Activated T-cell treated with anti-CD3 and anti-CD28 coated beads, Interleukin-2, amount 50 U/mL, for 24 hours (primary cell): ENCODE measurements around the gene TUFM.
A peak's percentile ranks its signal among the peaks of the same experiment; 100 is the strongest.
"Not testable (repeated sequence)": the region's sequence is repeated elsewhere in the genome, so short reads cannot be mapped to it uniquely, and the experiment has no call there.

Experiments
- DNase-seq: peaks from one replicate; pipeline ENCODE4 v3.0.0-alpha.2; 2020
- H3K27ac Mint-ChIP-seq: 2 replicates; pipeline ENCODE4 v1.8.0; 2020; ENCODE audit warnings: mild to moderate bottlenecking, mixed read lengths
- H3K27me3 Mint-ChIP-seq: 2 replicates; pipeline ENCODE4 v1.8.0; 2020; ENCODE audit warnings: mixed read lengths
- H3K36me3 Mint-ChIP-seq: 2 replicates; pipeline ENCODE4 v1.8.0; 2020; ENCODE audit warnings: low read depth, mixed read lengths
- H3K4me1 Mint-ChIP-seq: 2 replicates; pipeline ENCODE4 v1.8.0; 2020; ENCODE audit warnings: low read depth, mixed read lengths
- H3K4me3 Mint-ChIP-seq: 2 replicates; pipeline ENCODE4 v1.8.0; 2020; ENCODE audit warnings: mild to moderate bottlenecking, moderate library complexity, mixed read lengths
- H3K9me3 Mint-ChIP-seq: 2 replicates; pipeline ENCODE4 v1.8.0; 2020; ENCODE audit warnings: mixed read lengths

The TUFM gene

DNA sequence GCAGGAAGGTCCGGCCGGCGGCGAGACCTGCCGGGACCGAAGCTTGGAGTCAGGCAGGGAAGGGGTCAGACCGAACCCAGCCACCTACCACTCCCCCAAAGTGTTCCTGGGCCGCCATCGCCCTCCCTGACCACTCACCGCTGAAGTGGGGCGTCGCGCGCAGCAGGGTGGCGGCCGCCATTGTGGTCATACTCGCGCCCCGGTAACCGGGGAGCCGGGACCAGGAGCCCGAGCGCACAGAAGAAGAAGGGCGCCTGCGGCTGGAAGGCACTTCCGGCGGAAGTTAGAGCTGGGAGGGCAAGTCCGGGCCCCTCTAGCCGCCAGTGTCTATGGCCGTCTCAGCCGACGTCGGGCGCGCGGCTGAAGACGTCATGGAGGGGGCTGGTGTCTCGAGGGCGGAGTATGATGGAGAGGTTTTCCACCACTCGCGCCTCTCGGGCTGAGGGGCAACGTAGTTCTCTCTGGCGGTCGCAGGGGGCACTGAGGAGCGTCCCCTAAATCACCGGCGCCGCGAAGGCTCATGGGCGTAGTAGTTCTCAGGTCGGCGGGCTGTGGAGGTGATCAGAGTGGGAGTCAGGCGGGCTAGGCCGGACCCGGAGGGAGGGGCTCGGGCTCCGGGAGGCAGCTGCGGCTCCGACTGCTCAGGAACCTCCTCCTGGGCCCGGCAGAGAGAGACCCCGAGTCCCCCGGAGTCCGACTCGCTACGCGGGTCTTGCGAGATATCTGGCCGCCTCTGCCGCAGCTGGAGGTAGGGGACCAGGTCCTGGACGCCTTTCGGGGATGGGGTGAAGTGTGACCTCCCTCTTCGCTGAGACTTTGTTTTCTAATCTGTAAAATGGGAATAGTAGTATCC is at the start of gene TUFM:
Gene TUFM (minus strand): TSS at position 269 of the 853 bp plus-strand sequence. CDS start 79 bp downstream, at position 190.
- Mint-ChIP-seq H3K27ac (peak within 1 kb of the TSS; percentile 97), H3K4me3 (peak within 1 kb of the TSS; percentile 98), H3K9me3 (no peaks in the 10 kb centered on the region), H3K4me1 (peaks cover 29% of the 10 kb centered on the region), H3K27me3 (no peaks in the 10 kb centered on the region), H3K36me3 (peaks cover 59% of the 10 kb centered on the region)
- DNase-seq = peak; percentile 97

- Mint-ChIP-seq H3K4me3 (no peak overlapping the region), H3K9me3 (no peaks in the 10 kb centered on the region), H3K27me3 (no peaks in the 10 kb centered on the region), H3K36me3 (no peaks in the 10 kb centered on the region), H3K27ac (no peak overlapping the region), H3K4me1 (no peaks in the 10 kb centered on the region)
- no peak for DNase-seq
Measured at GRCh38 chr16:28895609-28896008, 49.5 kb upstream of the TUFM start.

GRCh38 chr16:28893291-28893690 is 47.1 kb upstream of the TUFM start:
- Mint-ChIP-seq H3K4me3 (no peak overlapping the region), H3K4me1 (no peaks in the 10 kb centered on the region), H3K36me3 (no peaks in the 10 kb centered on the region), H3K27ac (no peak overlapping the region), H3K27me3 (no peaks in the 10 kb centered on the region), H3K9me3 (no peaks in the 10 kb centered on the region)
- no peak for DNase-seq

- no peak overlapping the region for H3K4me3 Mint-ChIP-seq
- no peaks in the 10 kb centered on the region for H3K27me3 Mint-ChIP-seq
- H3K27ac Mint-ChIP-seq = no peak overlapping the region
- H3K4me1 Mint-ChIP-seq = no peaks in the 10 kb centered on the region
- H3K9me3 Mint-ChIP-seq = no peaks in the 10 kb centered on the region
- H3K36me3 Mint-ChIP-seq = no peaks in the 10 kb centered on the region
- DNase-seq = no peak
Measured at GRCh38 chr16:28891964-28892890, 46.1 kb upstream of the TUFM start.

GRCh38 chr16:28890355-28890754 is 44.2 kb upstream of the TUFM start:
- DNase-seq, H3K9me3 Mint-ChIP-seq, H3K36me3 Mint-ChIP-seq, H3K4me1 Mint-ChIP-seq, H3K27ac Mint-ChIP-seq, H3K4me3 Mint-ChIP-seq, H3K27me3 Mint-ChIP-seq: not testable (repeated sequence)

DNA sequence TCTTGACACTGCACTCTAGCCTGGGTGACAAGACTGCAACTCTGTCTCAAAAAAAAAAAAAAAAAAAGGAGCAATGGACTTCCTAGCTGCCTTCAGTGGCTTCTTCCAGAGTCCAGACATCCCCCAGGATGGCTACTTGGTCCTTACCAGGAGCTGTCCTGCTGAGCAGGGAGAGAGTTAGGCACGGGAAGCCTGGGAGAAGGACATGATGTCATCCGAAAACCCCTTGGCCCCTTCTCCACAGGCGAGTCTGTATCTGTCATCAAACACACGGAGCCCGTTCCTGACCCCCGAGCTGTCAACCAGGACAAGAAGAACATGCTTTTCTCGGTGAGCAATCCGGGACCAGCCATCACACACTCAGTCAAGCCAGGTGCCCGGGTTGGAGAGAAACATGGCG is 40.8 kb upstream of the TUFM start:
- H3K4me1 Mint-ChIP-seq = no peaks in the 10 kb centered on the region
- DNase-seq = no peak
- no peaks in the 10 kb centered on the region for H3K36me3 Mint-ChIP-seq
- peaks cover 3% of the 10 kb centered on the region for H3K27me3 Mint-ChIP-seq
- no peak overlapping the region for H3K27ac Mint-ChIP-seq
- H3K9me3 Mint-ChIP-seq = no peaks in the 10 kb centered on the region
- H3K4me3 Mint-ChIP-seq = no peak overlapping the region

- Mint-ChIP-seq H3K27me3 (peaks cover 12% of the 10 kb centered on the region), H3K4me1 (peaks cover 15% of the 10 kb centered on the region), H3K4me3 (no peak overlapping the region), H3K9me3 (no peaks in the 10 kb centered on the region), H3K27ac (no peak overlapping the region), H3K36me3 (peaks cover 5% of the 10 kb centered on the region)
- DNase-seq = no peak
Measured at GRCh38 chr16:28884045-28884444, 37.9 kb upstream of the TUFM start.

DNA sequence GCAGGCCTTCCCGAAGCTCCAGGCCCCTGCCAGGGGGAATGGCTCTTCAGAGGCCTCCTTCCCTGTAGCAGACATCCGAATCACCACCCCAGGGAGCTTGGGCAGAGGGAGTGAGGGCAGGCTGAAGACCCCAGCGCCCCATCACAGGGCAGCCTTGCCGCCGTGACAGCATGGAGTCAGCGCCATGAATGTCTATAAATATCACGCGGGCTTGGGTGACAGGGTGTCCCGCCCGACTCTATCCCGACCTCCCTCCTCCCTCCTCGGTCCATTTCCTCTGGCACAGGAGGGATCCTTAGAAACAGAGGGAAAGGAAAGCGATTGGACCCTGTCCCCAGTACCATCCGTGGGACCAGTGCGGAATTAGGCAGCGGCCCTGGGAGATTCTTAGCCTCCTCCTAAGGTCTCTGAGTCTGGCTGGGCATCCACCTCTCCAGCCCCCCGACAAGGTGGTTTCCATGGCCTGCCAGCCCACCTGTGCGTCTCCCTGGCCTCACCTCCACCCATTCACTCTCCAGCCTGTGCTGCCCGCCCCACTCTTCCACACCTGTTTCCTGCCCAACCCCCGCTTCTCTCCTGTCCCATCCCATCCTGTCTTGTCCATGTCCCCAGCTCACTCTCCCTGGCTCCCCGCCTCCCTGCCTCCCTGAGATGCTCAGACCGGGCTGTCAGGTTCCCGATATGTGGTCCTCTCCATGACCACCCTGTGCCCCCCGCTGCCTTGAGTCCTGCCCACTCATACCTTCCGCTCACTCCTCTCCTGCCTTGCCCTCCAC is 37.3 kb upstream of the TUFM start:
- H3K4me3 Mint-ChIP-seq = no peak overlapping the region
- H3K4me1 Mint-ChIP-seq = peaks cover 20% of the 10 kb centered on the region
- H3K9me3 Mint-ChIP-seq = no peaks in the 10 kb centered on the region
- H3K36me3 Mint-ChIP-seq = peaks cover 5% of the 10 kb centered on the region
- peaks cover 12% of the 10 kb centered on the region for H3K27me3 Mint-ChIP-seq
- DNase-seq = no peak
- H3K27ac Mint-ChIP-seq = no peak overlapping the region

DNA sequence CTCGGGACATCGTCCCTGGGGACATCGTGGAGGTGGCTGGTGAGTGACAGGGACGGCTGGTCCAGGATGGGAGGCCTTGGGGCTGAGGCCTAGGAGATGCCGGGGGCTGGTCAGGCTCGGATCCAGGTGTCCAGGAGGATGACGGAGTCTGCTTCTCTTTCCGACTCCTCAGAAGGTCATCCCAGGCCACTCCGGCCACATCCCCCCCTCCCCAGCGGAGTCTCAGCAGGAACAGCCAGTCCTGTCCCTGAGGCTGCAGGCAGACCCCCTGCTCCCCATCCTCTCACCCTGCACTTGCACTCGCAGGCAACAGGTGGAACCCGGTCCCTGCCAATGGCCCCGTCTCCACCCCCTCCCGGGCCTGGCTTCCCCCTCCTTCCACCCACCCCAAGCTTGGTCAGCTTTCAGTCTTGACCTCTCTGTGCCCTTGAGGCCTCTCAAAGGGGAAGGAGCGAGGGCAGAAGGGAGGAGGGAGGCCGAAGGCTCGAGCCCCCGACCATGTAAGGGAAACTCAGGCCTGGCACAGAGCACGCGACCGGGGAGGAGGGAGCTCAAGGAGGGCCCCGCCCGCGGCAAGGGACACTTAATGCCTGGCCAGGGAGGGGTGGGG is 36.5 kb upstream of the TUFM start:
- no peak overlapping the region for H3K4me3 Mint-ChIP-seq
- peaks cover 5% of the 10 kb centered on the region for H3K36me3 Mint-ChIP-seq
- H3K4me1 Mint-ChIP-seq = peaks cover 24% of the 10 kb centered on the region
- no peaks in the 10 kb centered on the region for H3K9me3 Mint-ChIP-seq
- H3K27ac Mint-ChIP-seq = no peak overlapping the region
- no peak for DNase-seq
- H3K27me3 Mint-ChIP-seq = peaks cover 12% of the 10 kb centered on the region

GRCh38 chr16:28881565-28881964 is 35.4 kb upstream of the TUFM start:
- Mint-ChIP-seq H3K27me3 (peaks cover 12% of the 10 kb centered on the region), H3K4me1 (peaks cover 24% of the 10 kb centered on the region)
- H3K4me3 Mint-ChIP-seq, H3K27ac Mint-ChIP-seq, DNase-seq, H3K36me3 Mint-ChIP-seq, H3K9me3 Mint-ChIP-seq: not testable (repeated sequence)

GRCh38 chr16:28880955-28881354 is 34.8 kb upstream of the TUFM start:
- Mint-ChIP-seq H3K27ac (no peak overlapping the region), H3K9me3 (no peaks in the 10 kb centered on the region), H3K27me3 (peaks cover 12% of the 10 kb centered on the region), H3K4me1 (peaks cover 24% of the 10 kb centered on the region), H3K36me3 (peaks cover 5% of the 10 kb centered on the region), H3K4me3 (peak overlapping the region; percentile 34)
- no peak for DNase-seq

GRCh38 chr16:28880589-28880915 is 34.4 kb upstream of the TUFM start:
- no peak overlapping the region for H3K4me3 Mint-ChIP-seq
- peaks cover 5% of the 10 kb centered on the region for H3K36me3 Mint-ChIP-seq
- peaks cover 12% of the 10 kb centered on the region for H3K27me3 Mint-ChIP-seq
- H3K4me1 Mint-ChIP-seq = peaks cover 24% of the 10 kb centered on the region
- DNase-seq = no peak
- H3K27ac Mint-ChIP-seq = no peak overlapping the region
- H3K9me3 Mint-ChIP-seq = no peaks in the 10 kb centered on the region

GRCh38 chr16:28879841-28880588 is 33.9 kb upstream of the TUFM start:
- peak; percentile 95 for DNase-seq
- H3K9me3 Mint-ChIP-seq = no peaks in the 10 kb centered on the region
- H3K4me1 Mint-ChIP-seq = peaks cover 24% of the 10 kb centered on the region
- peak overlapping the region; percentile 47 for H3K27ac Mint-ChIP-seq
- H3K36me3 Mint-ChIP-seq = peaks cover 8% of the 10 kb centered on the region
- peak overlapping the region; percentile 91 for H3K4me3 Mint-ChIP-seq
- H3K27me3 Mint-ChIP-seq = peaks cover 12% of the 10 kb centered on the region
